Astrocyte of the hippocampus (primary cell): Measurements from ENCODE around the gene CAMK4.
A peak's percentile ranks its signal among the peaks of the same experiment; 100 is the strongest.
"Not testable (repeated sequence)": the region's sequence is repeated elsewhere in the genome, so short reads cannot be mapped to it uniquely, and the experiment has no call there.

Experiments used
- DNase-seq: peaks from one replicate; pipeline ENCODE4 v3.0.0; 2011; ENCODE audit warnings: low read depth, low spot score

Gene CAMK4

GRCh38 chr5:111256128-111256527, 31.9 kb downstream of the CAMK4 start:
- DNase-seq = no peak

GRCh38 chr5:111257610-111258009, 33.4 kb downstream of the CAMK4 start:
- DNase-seq = not testable (repeated sequence)

GRCh38 chr5:111259636-111260035, 35.5 kb downstream of the CAMK4 start:
- DNase-seq = no peak

GRCh38 chr5:111261610-111262009, 37.4 kb downstream of the CAMK4 start:
- DNase-seq = no peak

GRCh38 chr5:111262153-111262552, 38.0 kb downstream of the CAMK4 start:
- no peak for DNase-seq

- DNase-seq = no peak
Measured at GRCh38 chr5:111262815-111263214, 38.6 kb downstream of the CAMK4 start.

GRCh38 chr5:111266491-111266890, 42.3 kb downstream of the CAMK4 start:
- DNase-seq = no peak

- no peak for DNase-seq
Measured at GRCh38 chr5:111268300-111268699, 44.1 kb downstream of the CAMK4 start.

GRCh38 chr5:111271885-111272284, 47.7 kb downstream of the CAMK4 start:
- DNase-seq = peak; percentile 30

- peak; percentile 32 for DNase-seq
Measured at GRCh38 chr5:111277061-111277460, 52.9 kb downstream of the CAMK4 start.

GRCh38 chr5:111278858-111279504, 54.8 kb downstream of the CAMK4 start:
- peak; percentile 32 for DNase-seq

- no peak for DNase-seq
Measured at GRCh38 chr5:111280282-111280951, 56.2 kb downstream of the CAMK4 start.

- DNase-seq = no peak
Measured at GRCh38 chr5:111282798-111283197, 58.6 kb downstream of the CAMK4 start.

- DNase-seq = no peak
Measured at GRCh38 chr5:111284825-111285224, 60.6 kb downstream of the CAMK4 start.

GRCh38 chr5:111294551-111294950, 70.4 kb downstream of the CAMK4 start:
- DNase-seq = no peak

GRCh38 chr5:111295649-111296048, 71.5 kb downstream of the CAMK4 start:
- DNase-seq = no peak

- DNase-seq = no peak
Measured at GRCh38 chr5:111296570-111296969, 72.4 kb downstream of the CAMK4 start.

- no peak for DNase-seq
Measured at GRCh38 chr5:111299067-111299481, 74.9 kb downstream of the CAMK4 start.

- DNase-seq = no peak
Measured at GRCh38 chr5:111299831-111300432, 75.7 kb downstream of the CAMK4 start.

GRCh38 chr5:111301264-111301663, 77.1 kb downstream of the CAMK4 start:
- DNase-seq = no peak

GRCh38 chr5:111302043-111302442, 77.9 kb downstream of the CAMK4 start:
- not testable (repeated sequence) for DNase-seq

- peak; percentile 3 for DNase-seq
Measured at GRCh38 chr5:111308951-111309350, 84.8 kb downstream of the CAMK4 start.

- DNase-seq = no peak
Measured at GRCh38 chr5:111309384-111309783, 85.2 kb downstream of the CAMK4 start.
